Islet of Langerhans (tissue), 1 donor: Measurements from ENCODE around the gene SPARCL1.
"Not testable (repeated sequence)": the region's sequence is repeated elsewhere in the genome, so short reads cannot be mapped to it uniquely, and the experiment has no call there.

Experiments used
- FAIRE-seq: peaks from one replicate; lab custom pipeline; 2011; peaks lifted over from hg19 to GRCh38; lab: Jason Lieb, UNC

The SPARCL1 gene

GRCh38 chr4:87442889-87443288 is 86.3 kb downstream of the SPARCL1 start:
- no peak for FAIRE-seq

GRCh38 chr4:87433342-87433741 is 95.8 kb downstream of the SPARCL1 start:
- no peak for FAIRE-seq

- no peak for FAIRE-seq
Observed at GRCh38 chr4:87430038-87430437, 99.1 kb downstream of the SPARCL1 start.

- FAIRE-seq, result no peak
Observed at GRCh38 chr4:87428979-87429378, 100.2 kb downstream of the SPARCL1 start.

GRCh38 chr4:87427518-87427868 is 101.7 kb downstream of the SPARCL1 start:
- FAIRE-seq, result no peak

- FAIRE-seq, result no peak
Observed at GRCh38 chr4:87426865-87427517, 102.2 kb downstream of the SPARCL1 start.

GRCh38 chr4:87425711-87426110 is 103.5 kb downstream of the SPARCL1 start:
- FAIRE-seq, result no peak

GRCh38 chr4:87424099-87424543 is 105.1 kb downstream of the SPARCL1 start:
- not testable (repeated sequence) for FAIRE-seq
